Measurements from ENCODE around the gene SMAD3.

SMAD3 gene

DNA sequence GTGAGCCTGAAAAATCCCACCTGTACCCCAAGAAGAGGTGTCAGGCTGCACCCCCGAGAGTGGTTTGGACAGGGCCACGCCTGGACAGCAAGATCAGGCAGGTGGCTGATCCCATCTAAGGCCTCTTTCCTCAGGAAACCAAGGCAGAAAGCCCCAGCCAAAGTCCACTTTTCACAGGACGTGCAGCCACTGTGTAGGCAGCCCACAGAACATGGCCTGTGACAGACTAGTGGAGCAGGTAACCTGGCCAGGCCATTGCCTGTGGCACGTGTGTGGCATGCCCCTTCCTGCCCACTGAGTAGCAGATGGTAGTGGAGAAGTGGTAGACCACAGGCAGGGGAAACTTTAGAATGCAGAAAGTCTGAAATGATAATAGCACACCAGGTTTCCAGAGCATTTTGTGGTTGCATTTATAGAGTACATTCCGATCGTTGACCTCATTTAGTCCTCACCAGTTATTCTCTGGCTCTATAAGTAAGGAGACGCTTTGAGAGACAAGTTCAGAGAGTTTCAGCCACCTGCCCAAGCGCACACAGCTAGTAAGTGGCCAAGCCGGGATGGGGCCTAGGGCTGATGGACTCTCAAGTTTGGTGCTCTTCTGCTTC lies 120.3 kb downstream of the SMAD3 start:
- no peak for DNase-seq

- DNase-seq, result no peak
Observed at GRCh38 chr15:67186226-67186649, 120.8 kb downstream of the SMAD3 start.

DNA sequence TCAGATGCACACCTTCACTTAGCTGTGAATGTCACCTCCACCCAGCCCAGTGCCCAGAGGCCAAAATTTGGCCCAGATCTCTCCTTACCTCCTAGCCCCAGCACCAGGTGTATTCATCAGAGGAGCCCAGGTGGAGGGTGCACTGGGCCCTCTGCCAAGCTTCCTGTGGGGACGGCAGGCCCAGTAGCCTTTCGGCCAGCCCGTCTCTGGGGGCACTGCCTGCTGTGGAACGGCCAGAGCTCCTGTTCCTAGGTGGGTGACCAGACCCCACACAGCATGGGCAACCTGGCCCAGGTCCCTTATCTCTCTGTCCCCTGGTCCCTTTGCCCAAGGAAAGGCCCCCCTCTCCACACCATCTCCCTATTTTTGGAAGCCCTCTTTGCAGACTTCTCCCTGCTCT lies 121.3 kb downstream of the SMAD3 start:
- no peak for DNase-seq

DNA sequence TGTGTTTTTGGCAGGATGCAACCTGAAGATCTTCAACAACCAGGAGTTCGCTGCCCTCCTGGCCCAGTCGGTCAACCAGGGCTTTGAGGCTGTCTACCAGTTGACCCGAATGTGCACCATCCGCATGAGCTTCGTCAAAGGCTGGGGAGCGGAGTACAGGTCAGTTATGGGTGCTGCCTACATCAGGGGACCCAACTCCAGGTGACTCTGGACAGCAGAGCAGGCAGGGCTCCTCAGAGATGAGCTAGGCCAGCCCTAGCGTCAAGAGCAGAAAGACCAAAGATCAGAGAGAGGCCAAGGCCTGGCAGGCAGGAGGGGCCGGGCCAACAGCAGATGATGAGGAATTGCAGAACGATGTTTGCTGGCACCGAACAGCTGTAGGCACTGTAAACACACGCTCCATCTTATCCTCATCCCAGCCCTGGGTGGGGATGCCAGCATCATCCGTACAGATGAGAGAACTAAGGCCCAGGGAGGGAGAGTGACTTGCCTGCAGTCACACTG lies 122.0 kb downstream of the SMAD3 start:
- DNase-seq, result no peak

DNA sequence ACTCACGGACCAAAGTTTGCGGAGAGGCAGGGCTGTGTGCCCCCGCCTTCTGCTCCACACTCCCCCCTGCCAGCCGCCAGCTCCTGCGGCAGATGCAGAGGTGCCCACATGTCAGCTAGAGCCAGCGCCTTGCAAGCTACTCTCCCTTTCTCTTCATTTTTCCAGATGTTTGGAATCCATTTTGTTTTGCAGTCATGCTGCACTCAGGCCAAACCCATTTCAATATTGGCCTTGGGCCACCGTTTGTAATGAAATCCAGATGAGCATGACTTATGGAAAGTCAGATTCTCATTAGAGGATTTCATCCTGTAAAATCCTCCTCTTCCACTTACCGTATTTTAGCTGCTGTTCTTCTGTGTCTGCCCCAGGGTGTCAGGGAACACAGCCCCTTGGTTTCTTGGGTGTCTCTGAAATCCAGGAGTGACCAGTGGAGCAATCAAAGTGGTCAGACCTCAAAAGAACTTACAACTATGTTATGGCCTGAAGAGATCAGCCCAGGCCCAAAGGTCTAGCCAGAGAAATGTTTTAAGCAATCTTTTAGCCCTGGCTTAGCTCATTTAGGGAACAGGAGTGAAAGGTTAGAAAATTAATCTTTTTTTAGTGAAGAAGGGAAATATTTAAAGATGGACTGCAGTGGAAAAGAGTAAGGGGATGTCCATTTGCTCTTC lies 123.3 kb downstream of the SMAD3 start:
- no peak for DNase-seq

DNA sequence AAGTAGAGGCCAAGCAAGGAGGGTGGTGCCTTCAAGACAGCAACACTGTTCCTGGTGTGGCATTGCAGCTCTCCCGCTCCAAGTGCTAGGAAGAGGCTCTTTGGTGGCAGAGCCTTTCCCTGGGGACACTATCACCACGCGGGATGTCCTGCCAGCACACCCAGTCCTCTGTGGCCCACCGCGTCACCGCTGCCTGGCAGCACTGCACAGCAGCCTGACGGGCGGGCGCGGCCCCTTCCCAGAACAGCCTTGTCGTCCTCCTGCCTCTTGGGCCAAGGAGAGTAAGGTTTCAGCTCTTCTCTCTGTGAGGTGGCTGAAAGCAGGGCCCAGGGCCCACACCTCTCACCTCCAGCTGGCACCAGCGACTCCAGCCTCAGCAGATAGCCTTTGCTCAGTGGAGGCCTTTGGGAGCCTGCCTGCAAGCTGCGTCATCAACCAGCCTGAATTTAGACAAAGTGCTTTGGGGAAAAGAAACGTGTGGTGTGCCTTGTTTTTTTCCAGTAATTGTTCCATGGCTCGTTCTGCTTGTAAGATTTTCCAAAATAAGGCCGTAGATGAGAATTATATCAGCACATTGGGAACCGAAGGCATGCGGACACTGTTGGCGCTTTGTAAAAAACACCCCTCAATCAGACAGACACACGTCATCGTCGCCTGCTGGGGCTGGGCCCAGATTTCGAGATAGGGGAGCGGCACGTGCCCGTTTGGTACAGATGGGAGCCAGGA lies 124.1 kb downstream of the SMAD3 start:
- no peak for DNase-seq

DNA sequence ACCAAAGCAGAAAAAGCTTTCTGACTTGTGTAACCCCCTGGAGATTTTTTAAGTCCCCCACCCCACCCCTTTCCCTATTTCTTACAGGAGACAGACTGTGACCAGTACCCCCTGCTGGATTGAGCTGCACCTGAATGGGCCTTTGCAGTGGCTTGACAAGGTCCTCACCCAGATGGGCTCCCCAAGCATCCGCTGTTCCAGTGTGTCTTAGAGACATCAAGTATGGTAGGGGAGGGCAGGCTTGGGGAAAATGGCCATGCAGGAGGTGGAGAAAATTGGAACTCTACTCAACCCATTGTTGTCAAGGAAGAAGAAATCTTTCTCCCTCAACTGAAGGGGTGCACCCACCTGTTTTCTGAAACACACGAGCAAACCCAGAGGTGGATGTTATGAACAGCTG lies 124.9 kb downstream of the SMAD3 start:
- no peak for DNase-seq

DNA sequence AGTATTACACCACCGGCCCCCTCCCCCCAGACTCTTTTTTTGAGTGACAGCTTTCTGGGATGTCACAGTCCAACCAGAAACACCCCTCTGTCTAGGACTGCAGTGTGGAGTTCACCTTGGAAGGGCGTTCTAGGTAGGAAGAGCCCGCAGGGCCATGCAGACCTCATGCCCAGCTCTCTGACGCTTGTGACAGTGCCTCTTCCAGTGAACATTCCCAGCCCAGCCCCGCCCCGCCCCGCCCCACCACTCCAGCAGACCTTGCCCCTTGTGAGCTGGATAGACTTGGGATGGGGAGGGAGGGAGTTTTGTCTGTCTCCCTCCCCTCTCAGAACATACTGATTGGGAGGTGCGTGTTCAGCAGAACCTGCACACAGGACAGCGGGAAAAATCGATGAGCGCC lies 125.4 kb downstream of the SMAD3 start:
- no peak for DNase-seq

- no peak for DNase-seq
Observed at GRCh38 chr15:67192185-67192820, 126.9 kb downstream of the SMAD3 start.

DNA sequence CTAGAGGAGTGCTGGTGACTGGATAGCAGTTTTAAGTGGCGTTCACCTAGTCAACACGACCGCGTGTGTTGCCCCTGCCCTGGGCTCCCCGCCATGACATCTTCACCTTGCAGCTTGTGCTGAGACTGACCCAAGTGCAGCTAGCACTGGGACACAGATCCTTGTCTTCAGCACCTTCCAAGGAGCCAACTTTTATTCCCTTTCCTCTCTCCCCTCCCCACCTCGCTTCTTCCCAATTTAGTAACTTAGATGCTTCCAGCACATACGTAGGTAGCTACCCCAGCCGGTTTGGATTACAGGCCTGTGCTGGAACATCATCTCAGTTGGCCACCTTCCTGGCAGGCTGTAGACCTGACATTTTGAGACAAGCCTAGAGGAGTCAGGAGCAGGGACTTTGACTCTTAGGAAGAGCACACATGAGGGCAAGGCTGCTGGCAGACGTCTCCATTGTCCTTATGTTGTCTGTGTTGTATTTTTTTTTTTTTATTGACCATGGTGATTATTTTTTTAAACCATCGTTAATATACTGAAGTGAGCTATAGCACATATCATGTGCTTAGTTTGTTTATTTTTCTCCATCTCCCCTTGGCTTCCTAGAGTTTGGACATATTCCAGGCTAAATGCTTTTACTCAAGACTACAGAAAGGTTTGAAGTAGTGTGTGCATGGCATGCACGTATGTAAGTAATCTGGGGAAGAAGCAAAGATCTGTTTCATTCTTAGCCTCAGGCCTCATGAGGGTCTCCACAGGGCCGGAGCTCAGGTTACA lies 128.0 kb downstream of the SMAD3 start:
- no peak for DNase-seq

DNA sequence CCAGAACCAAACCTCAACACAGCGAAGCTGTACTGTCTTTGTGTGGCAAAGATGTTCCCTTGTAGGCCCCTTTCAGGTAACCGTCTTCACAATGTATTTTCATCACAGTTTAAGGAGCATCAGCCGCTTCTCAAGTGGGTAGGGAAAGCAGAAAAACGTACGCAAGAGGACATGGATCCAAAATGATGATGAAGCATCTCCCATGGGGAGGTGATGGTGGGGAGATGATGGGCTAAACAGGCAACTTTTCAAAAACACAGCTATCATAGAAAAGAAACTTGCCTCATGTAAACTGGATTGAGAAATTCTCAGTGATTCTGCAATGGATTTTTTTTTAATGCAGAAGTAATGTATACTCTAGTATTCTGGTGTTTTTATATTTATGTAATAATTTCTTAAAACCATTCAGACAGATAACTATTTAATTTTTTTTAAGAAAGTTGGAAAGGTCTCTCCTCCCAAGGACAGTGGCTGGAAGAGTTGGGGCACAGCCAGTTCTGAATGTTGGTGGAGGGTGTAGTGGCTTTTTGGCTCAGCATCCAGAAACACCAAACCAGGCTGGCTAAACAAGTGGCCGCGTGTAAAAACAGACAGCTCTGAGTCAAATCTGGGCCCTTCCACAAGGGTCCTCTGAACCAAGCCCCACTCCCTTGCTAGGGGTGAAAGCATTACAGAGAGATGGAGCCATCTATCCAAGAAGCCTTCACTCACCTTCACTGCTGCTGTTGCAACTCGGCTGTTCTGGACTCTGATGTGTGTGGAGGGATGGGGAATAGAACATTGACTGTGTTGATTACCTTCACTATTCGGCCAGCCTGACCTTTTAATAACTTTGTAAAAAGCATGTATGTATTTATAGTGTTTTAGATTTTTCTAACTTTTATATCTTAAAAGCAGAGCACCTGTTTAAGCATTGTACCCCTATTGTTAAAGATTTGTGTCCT lies 129.0 kb downstream of the SMAD3 start:
- no peak for DNase-seq

DNA sequence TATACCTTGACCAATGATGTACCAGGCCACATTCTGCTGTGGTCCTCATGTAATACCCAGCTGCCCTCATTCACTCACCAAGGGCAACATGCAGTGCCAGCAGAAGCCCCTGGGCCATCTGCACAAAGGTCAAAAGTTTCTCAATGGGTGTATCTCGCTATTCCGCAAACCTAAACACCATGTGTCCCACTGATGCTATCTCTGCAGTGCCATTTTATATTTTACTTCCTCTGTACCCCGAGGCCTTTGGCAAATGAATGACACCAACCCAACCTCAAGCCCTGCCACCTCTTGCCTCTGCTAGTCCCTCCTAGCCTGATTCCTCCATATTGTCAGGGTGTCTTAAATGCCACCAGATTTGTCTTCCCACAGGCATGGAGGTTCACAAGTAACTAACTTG lies 129.9 kb downstream of the SMAD3 start:
- DNase-seq, result no peak

DNA sequence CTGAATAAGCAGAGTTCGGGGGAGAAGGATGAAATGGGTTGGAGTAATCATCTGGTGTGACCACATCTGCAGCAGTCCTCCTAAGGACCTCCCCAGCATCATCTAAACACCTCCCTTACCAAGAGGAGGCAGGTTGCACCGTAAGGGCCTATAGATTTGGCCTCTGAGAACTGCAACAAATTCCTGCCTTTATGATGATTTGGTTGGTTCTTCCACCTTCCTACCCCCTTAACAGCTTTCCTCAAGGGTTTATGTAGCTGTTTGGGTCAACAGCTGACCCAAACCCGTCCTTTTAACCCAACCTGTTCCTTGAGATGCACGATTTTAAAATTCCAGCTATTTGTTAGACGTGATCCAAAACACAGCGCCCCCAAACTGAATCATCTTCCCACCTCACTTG lies 130.8 kb downstream of the SMAD3 start:
- DNase-seq, result no peak

DNA sequence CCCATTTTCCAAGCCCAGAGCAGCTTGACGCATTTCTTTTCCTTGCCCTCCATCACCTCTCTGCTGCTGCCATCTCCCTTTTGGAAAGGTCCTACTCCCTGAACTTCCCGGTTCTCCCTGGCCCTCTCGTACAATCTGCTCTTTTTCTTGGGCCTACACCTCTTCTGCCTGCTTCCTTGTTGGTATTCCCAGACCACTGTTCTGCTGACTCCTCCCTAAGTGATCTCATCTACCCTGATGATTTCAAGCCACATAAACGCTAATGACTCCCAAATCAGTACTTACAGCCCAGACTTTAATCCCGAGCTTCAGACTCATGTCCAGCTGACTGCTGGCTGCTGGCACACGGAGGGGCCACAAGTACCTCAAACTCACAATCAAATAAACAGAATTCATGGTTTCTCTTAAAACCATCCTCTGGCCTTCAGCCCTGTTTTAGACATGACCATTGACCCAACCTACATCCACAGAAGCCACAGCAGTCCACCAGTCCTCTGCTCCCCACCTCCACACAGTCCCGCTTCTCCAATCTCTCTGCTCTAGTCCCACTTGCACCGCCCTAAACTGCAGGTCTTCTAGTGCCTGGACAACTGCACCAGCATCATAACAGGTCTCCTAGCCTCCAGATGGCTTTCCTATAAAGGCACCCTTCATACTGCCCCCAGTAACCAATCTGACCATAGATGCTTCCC lies 131.4 kb downstream of the SMAD3 start:
- no peak for DNase-seq

DNA sequence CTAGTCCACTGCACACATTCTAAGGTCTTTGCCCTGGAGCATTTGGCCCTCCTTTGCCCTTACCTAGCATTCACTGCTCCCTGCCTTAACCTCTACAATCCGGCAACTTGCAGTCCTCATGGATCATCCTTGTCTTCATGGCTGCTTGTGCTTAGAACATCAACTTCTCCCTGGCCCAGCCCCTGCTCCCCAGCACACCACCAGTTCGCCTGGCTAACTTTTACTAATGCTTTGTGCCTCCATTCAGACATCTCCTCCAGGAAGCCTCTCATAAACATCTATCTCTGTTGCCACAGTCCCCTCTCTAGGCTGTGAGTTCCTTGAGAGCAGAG lies 131.9 kb downstream of the SMAD3 start:
- no peak for DNase-seq

DNA sequence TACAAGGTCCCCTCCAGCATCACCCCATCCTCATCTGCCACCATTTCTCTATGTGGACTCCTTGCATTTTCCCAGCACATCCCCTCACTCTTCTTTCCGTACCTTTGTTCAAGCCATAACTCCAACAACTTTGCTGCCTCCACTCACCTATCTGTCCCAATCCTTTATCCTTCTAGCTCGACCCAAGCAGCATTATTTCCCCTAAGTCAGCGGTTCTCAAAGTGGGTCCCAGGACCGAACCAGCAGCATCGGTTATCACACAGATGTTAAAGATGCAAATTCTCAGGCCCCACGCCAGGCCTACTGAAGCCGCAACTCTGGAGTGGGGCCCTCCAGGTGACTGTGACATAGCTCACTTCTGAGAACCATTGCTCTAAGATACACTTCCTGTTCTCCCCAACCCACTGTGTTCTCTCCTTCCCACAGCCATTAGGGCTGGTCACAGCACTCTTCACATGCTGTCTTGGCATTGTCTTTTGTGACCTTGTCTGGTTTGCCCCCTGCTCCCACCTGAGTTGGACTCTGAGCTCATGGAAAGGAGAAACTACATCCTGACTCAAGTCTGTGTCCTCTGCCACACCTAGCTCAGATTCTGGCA lies 132.9 kb downstream of the SMAD3 start:
- no peak for DNase-seq

DNA sequence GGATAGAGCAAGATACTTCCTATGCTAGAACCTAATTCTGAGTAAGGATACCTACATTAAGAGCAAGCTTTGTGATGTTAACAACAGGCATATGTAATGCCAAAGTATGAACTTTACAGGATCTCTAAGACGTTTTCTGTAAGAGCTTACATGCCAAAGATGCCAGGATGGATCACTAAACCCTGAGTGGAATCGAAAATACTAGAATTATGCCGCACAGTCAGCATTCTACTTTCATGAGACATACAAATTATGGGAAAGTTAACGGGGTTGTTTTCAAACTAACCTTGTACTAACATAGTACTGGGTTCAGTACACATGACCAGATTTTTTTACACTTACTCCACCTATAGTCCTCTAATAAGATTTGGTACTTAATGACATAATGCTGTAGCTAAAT lies 134.0 kb downstream of the SMAD3 start:
- no peak for DNase-seq

DNA sequence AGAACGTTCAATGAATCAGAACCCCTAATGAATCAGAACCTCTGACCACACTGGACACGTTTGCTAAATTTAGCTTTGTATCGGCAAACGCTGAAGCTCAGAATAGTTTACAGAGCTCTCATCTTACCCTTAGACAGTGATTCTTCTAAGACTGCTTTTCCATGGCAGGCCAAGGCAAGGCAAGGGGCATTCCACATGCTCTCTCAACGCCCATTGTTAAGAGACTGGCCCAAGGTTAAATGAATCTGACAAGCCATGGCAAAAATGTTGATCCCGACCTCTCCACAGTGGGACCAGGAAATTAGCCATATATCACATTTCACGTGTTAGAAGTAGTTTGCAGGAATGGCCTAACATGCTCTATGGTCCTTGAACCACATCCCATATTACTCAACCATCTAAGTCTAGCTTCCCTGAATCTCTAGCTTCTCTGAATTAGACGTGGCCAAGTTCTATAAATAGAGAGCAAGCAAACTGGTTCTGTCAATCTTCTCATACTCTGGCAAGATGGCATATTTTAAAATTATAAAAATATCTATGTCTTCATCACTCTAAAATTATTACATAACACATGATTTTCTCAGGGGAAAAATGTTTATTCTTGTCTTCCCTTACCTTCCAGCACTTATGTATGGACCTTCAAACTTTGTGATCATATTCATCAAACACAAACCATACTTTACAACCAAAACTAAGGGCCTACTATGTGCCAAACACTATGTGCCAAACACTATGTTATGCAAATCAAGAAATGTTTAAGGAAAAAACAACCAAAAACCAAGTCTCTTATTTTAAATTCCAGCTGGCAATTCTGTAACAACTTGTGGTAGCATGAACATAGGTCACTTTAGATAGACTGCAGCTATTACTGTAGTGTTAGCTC lies 134.7 kb downstream of the SMAD3 start:
- DNase-seq, result no peak

DNA sequence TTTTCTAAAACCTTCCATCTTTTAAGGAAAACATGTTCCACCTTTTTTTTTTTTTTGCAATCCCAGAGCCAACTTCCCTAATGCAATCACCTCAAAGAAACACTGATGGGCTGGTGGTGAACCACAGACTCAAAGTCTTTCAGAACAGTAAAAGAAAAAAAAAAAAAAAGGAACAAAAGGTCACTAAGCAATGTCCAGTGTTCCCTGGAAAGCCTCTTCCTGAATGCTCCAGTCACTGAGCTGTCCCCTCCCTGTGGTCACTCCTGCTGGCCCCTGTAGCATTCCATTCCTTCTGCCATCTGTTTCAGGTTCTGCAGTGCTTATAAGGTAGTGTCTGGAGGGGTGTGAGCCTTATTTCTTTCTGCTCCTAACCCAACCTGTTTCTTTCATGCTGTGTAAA lies 135.7 kb downstream of the SMAD3 start:
- DNase-seq, result no peak

DNA sequence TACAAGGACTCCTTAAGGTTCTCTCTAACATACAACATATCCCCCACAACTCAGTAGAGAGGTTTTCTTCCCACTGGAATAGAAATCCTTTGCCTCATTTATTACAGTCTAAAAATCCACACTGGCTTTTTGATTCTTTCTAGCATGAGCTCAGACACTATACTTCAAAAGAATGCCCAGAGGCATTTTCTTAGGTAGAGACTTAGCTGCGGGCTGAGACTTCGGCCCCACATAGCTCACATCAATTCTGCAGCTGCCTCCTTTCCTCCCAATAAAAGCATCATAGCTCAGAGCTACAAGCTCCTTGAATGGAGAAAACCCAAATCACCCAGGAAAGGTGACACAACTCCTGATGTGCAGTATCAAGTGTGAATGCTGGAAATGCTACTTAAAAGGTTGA lies 136.7 kb downstream of the SMAD3 start:
- no peak for DNase-seq
